GM10266 (cell line): Measurements from ENCODE around the gene CLEC4A.
"Not testable (repeated sequence)": the region's sequence is repeated elsewhere in the genome, so short reads cannot be mapped to it uniquely, and the experiment has no call there.

Source experiments
- DNase-seq: peaks from one replicate; pipeline ENCODE4 v3.0.0; 2012; ENCODE audit errors: extremely low spot score
- TF ChIP-seq, protein P1 (sequence below): IDR thresholded peaks from 2 replicates; pipeline ENCODE4 v1.5.1; 2012; ENCODE audit warnings: mild to moderate bottlenecking, low read depth; ENCODE audit not compliant: control insufficient read depth, insufficient read depth; ENCODE audit errors: missing control alignments

Gene CLEC4A

GRCh38 chr12:8179989-8180585 lies 56.7 kb downstream of the CLEC4A start:
- TF ChIP-seq, protein P1, sequence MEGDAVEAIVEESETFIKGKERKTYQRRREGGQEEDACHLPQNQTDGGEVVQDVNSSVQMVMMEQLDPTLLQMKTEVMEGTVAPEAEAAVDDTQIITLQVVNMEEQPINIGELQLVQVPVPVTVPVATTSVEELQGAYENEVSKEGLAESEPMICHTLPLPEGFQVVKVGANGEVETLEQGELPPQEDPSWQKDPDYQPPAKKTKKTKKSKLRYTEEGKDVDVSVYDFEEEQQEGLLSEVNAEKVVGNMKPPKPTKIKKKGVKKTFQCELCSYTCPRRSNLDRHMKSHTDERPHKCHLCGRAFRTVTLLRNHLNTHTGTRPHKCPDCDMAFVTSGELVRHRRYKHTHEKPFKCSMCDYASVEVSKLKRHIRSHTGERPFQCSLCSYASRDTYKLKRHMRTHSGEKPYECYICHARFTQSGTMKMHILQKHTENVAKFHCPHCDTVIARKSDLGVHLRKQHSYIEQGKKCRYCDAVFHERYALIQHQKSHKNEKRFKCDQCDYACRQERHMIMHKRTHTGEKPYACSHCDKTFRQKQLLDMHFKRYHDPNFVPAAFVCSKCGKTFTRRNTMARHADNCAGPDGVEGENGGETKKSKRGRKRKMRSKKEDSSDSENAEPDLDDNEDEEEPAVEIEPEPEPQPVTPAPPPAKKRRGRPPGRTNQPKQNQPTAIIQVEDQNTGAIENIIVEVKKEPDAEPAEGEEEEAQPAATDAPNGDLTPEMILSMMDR, result peak; percentile 65
- peak; percentile 72 for DNase-seq

DNA sequence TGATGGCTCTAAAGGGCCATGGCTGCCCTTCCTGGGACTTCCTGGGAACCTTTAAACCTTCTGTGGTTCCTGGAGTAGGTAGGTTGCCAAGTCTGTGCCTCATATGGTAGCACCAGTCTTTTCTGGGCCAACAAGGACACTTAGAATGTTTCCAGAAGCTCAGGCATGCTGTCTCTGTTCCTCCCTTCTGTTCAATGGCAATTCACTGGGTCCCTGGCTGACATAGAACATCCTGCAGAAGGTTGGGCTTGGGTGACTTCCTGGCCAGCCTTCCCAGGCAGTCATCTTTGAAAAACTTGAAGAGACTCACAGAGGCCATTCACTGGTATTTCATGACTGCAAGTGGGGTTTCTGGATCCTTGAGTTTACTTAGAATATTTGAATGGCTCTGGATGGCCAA lies 57.9 kb downstream of the CLEC4A start:
- not testable (repeated sequence) for DNase-seq

DNA sequence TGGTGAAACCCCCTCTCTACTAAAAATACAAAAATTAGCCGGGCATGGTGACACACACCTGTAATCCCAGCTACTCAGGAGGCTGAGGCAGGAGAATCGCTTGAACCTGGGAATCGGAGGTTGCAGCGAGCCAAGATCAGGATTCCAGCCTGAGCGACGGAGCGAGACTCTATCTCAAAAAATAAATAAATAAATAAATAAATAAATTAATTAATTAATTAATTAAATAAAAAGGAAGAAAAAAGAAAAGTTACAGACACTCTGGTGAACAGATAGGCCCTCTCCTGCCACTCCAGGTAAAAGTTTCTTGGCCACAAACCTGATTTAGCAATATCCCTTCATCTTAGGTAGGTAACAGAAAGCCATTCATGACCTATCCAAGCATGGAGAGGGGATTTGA lies 59.5 kb downstream of the CLEC4A start:
- not testable (repeated sequence) for DNase-seq

DNA sequence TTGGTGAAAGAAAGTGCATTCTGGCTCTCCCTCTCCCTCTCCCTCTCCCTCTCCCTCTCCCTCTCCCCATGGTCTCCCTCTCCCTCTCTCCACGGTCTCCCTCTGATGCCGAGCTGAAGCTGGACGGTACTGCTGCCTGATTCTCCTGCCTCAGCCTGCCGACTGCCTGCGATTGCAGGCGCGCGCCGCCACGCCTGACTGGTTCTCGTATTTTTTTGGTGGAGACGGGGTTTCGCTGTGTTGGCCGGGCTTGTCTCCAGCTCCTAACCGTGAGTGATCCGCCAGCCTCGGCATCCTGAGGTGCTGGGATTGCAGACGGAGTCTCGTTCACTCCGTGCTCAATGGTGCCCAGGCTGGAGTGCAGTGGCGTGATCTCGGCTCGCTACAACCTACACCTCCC lies 59.9 kb downstream of the CLEC4A start:
- DNase-seq, result not testable (repeated sequence)

DNA sequence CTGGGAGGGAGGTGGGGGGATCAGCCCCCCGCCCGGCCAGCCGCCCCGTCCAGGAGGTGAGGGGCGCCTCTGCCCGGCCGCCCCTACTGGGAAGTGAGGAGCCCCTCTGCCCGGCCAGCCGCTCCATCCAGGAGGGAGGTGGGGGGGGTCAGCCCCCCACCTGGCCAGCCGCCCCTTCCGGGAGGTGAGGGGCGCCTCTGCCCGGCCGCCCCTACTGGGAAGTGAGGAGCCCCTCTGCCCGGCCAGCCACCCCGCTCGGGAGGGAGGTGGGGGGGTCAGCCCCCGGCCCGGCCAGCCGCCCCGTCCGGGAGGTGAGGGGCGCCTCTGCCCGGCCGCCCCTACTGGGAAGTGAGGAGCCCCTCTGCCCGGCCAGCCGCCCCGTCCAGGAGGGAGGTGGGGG lies 60.8 kb downstream of the CLEC4A start:
- DNase-seq, result not testable (repeated sequence)

DNA sequence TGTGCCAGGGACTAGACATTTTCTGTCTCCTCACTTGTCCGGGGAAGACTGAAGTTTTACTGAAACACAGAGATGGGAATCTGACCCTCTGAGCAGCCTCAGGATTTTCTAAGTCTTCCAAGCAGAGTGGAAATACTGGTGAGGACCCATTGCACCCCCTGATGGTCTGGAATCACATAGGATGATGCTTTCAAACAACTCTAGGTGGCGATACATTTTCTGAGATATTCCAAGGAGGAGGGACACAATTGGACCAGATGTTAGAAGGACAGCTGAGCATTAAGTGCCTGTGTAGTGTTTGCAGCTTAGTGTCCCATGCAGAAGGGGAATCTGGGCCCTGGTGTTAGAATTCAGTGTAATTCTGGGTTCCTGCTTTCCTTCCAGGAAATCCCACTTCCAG lies 64.7 kb downstream of the CLEC4A start:
- DNase-seq, result not testable (repeated sequence)
